HG03196 (cell line): ENCODE measurements around the gene NDFIP1.

Experiments
- ATAC-seq: cut with Tn5 transposase; IDR thresholded peaks from one replicate; pipeline ENCODE4 v1.9.1; 2021; ENCODE audit not compliant: unreplicated experiment

NDFIP1 gene

GRCh38 chr5:142091012-142091411 lies 17.6 kb upstream of the NDFIP1 start:
- no peak for ATAC-seq

GRCh38 chr5:142091922-142092321 lies 16.7 kb upstream of the NDFIP1 start:
- no peak for ATAC-seq

DNA sequence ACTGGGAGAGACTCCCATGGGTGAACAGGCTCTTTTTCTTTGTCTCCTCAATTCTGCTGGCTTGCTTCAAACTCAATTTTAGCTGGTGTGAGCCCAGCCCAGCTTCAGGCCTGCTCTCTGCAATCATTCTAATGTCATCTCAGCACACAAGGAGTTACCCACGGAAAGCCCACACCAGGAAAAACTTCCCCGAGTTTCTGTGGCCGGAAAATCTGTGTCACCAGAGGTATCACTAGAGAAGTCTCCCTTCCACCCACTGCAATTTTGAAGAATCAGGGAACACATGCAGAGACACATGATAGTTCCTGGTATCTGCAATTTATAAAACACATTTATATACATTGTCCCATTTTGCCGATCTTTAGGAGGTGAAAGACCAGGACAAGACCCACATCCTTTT lies 13.5 kb upstream of the NDFIP1 start:
- no peak for ATAC-seq

- no peak for ATAC-seq
Measured at GRCh38 chr5:142095651-142096330, 12.8 kb upstream of the NDFIP1 start.

DNA sequence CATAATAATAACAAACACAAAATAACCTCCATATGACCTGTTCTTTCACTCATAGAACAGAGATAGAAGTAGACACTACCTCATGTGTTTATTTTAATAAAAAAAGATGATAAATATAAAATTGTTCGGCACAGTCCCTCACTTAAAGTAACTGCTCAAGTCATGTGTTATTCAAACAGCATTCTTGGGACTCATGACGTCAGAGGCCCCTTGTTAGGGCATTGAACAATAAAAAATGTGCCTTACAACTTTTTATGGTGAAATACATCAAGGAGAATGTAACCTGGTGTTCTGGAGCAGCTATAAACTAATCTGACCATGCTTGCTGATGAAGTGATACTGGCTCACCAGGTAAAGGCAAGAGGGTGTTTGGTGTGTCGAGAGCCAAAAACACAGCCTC lies 12.2 kb upstream of the NDFIP1 start:
- ATAC-seq = no peak

- no peak for ATAC-seq
Measured at GRCh38 chr5:142097681-142098080, 10.9 kb upstream of the NDFIP1 start.

- no peak for ATAC-seq
Measured at GRCh38 chr5:142098275-142098674, 10.3 kb upstream of the NDFIP1 start.

DNA sequence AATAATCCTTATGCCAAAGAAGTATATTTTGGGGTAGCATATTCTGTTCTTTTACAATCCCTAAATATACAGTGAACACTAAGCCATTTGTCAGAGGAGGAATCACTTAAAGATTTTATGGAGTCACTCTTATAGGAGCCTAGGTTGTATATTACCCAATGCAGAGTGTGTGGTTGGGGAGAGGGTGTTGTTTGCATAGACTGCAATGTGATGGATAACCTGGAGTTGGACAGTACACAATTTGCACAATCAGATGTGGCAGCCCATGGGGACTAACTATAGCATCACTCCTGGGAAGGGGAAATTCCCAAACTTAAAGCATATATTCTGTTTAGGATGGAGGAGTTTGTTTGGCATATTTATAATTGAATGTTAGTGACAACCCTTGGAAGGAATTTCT lies 9.6 kb upstream of the NDFIP1 start:
- ATAC-seq = no peak

GRCh38 chr5:142100307-142100706 lies 8.3 kb upstream of the NDFIP1 start:
- no peak for ATAC-seq

GRCh38 chr5:142102980-142103740 lies 5.4 kb upstream of the NDFIP1 start:
- ATAC-seq = no peak

DNA sequence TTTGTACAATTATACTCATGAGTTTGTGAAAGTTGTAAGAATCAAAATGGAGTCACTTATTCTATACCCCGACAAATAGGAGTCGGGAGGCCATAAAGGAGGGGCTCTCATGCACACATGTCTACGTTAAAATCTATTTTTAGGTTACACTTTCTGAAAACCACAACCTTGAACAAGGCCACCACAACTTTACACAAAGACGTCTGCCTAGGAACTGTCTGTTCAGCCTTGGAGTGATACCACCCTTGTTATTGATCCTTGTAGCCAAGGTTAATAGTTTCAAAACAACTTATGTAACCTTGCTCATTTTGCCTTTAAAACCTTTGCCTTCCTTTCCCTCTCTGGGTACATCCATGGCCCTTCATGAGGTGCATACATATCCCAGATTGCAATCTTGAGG lies 4.1 kb upstream of the NDFIP1 start:
- no peak for ATAC-seq

- no peak for ATAC-seq
Measured at GRCh38 chr5:142106061-142106460, 2.5 kb upstream of the NDFIP1 start.

- no peak for ATAC-seq
Measured at GRCh38 chr5:142107036-142107735, 1.4 kb upstream of the NDFIP1 start.

- ATAC-seq = no peak
Measured at GRCh38 chr5:142107736-142108431, 695 bp upstream of the NDFIP1 start.

DNA sequence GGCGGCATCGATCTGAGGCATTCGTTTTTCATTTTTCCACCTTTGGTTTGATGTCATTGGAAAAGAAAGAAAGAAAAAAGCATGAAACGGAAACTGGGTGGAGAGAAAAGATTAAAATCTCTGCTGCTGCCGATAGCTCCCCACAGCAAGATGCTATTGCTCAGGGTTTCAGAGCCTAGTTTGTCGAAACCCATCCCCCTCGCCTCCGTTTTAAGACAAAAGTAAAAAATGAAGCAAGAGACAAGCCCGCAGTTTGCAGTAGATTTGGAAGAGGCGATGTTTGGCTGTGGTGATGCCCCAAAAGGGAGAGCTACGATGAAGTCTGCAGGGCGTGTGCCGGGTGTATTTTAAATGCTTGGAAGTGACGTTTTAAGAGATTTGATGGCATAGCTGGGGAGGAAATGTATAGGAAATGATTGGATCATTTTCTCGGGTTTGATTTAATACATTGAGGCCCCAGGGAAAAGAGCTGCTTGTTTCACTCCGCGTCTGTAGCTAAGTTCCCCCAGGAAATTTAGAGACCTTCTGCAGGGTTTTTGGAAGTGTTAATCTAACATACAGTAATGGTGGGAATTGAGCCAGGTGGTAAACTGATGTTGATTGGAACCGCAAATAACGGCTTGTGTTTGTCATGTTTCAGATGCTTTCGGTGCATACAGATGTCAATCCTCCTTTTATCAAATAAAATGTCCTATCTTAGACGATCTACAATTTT lies 909 bp downstream of the NDFIP1 start:
- ATAC-seq = no peak

- ATAC-seq = no peak
Measured at GRCh38 chr5:142110046-142110531, 1.5 kb downstream of the NDFIP1 start.

DNA sequence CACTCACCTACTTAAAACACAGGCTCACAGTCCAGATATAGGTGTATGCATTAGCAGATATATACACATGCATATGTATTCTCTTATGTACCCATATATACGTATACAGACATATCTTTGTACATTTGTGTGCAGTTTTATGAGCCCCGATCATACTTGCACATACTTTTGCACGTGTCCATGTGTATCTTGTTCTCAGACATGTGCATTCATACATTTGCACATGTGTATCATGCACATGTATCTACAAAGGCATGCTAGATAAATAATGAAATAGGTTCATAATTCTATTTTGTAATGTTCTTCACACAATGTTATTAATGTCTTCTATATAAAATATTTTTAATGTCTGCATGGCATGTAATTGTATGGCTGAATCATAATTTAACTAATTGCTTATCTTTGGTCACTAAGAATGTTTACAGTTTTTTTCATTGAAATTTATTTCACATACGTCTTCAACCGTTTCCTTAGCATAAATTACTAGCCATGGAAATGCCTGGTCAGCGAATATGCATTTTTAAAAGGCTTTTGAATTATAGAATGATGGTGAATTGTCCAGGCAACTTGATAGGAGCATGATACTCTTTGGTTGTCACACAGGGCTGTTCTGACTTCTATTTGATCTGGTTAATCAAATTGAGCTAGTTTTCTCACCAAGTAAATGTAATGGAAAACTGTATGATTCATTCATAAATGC lies 2.6 kb downstream of the NDFIP1 start:
- ATAC-seq = no peak

GRCh38 chr5:142114687-142115086 lies 6.1 kb downstream of the NDFIP1 start:
- no peak for ATAC-seq

DNA sequence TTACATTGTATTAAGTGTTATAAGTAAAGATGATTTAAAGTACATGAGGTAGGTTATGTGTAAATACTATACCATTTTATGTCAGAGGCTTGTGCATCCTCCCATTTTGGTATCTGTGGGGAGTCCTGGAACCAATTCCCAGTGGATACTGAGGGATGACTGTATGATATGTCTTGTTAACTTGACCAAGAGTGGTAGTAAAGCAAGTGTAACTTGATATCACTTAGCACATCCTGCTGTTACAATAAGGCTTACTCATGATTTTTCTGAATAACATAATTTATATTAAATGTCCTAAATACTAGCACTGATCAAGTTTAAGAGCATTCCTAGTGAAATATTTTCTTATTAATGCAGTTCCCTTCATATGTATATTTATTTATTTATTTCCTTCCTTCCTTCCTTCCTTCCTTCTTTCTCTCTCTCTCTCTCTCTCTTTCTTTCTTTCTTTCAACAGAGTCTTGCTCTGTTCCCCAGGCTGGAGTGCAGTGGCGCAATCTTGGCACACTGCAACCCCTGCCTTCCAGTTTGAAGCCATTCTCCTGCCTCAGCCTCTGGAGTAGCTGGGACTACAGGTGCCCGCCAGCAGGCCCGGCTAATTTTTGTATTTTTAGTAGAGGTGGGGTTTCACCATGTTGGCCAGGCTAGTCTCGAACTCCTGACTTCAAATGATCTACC lies 7.5 kb downstream of the NDFIP1 start:
- no peak for ATAC-seq
